ENCODE data around the gene KIF2C. TPM values are rescaled to one million over a fixed set of nuclear protein-coding genes. Genes with fewer than 3 reads are reported as not detected.
"Not testable (repeated sequence)": the region's sequence is repeated elsewhere in the genome, so short reads cannot be mapped to it uniquely, and the experiment has no call there.

KIF2C gene
- total RNA-seq, 1 experiment from 2014 or later: 56.7 TPM

DNA sequence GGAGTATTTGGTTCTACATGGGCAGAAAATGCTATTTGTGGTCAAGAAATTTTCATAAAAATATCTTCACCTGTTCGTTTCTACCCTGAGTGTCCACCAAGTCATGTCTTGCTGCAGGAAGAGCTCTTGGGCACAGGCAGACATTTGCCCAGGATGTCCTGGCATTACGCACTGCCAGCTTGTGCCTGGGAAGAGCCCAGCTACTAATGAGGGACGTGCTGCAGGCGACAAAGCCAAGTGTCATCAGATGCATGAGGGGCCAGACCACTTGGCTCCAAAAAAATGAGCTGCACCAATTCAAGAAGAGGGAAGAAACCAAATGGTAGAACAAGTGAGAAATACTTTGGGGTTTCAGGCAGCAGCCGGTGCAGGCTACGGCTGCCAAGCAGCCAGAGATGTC lies 21.5 kb upstream of the KIF2C start:
- DNase-seq (ENCODE audit: low spot score): no peak

DNA sequence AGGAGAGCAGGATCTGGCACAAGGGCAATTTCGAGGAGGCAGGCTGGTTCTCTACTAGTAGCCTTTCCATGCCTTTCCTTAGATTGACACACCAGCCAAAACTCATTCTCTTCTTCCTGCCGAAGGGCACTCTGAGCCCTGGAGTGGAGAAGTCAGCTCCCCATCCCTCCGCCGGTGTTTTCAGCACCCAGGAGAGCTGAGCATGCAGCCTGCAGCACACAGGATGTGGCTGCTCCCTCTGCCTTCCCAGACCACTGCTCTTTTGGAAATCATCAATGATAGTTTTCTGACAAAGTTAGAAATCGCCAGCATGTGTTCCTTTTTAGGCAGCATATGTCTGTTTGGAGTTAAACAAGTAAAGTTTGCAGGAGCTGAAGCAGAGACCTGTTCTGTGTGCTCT lies 20.3 kb upstream of the KIF2C start:
- DNase-seq (ENCODE audit: low spot score): no peak

DNA sequence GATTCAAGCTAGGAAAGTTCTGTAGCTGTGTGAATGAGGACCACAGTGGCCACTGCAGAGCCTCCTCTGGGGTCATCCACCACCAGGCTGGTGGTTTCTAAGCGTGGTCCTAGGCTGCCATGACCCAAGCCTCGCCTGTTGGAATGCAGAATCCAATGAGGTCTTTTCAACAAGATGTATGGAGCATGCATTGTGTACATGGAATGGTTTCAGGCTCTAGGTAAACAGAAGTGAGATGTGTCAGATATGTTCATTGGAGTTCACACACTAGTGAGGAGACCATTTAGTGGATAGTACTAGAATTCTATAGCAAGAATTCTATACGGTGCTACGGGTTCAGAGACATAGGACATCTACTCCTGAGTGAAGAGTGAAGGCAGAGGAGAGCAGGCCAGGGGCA lies 19.4 kb upstream of the KIF2C start:
- no peak for DNase-seq (ENCODE audit: low spot score)

DNA sequence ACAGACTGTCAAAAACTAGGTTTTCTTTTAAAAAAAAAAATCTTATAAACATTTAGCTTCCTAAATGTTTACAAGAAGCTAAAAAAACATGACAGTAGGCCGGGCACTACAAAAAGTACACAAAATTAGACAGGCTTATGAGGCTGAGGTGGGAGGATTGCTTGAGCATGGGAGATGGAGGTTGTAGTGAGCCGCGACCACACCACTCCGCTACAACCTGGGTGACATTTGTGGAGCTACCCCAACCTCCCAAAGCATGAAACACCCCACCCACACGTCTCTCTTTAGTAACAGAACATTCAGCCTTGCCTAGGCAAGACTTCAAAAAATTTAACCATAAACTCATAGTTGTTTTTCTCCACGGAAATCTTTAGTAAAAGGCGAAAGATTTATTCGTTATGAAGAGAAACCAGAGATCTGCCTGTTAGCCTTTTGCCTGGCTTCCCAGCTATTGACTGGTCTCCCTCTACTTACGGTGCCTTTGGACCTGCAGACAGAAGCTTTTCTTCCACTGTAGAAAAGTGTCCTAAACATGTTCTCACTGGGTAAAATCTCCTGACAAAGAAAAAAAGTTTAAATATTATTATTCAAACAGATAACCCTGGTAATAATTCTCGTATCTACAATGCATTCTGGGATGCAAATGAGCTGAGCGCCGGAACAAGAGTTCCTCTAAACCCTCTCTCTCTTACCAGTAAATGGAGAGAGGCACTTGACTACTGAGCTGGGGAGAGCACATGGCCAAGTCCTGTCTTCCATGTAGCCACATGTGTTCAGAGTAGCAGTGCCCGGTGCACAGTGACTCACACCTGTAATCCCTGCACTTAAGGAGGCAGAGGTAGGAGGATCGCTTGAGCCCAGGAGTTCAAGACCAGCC lies 17.9 kb upstream of the KIF2C start:
- DNase-seq (ENCODE audit: low spot score): peak; percentile 99

DNA sequence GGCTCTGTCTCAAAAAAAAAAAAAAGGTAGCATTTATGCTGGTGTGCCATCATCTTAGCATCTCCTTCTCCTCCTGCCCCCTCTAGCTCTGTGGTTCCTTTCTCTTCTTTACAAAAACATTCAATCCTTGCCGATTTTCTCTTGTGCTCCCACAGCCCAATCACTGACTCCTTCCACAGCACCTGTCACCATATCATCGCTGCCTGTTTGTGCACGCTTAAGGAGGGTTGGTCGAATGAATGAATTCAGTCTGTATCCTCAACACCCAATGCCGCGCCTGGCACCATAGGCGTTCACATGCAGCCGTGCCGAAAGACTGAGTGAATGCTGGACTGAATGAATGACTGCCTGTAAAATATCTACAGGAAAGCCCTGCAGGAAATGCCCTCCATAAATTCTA lies 16.6 kb upstream of the KIF2C start:
- DNase-seq (ENCODE audit: low spot score): no peak

GRCh38 chr1:44723496-44724295 lies 15.9 kb upstream of the KIF2C start:
- no peak for DNase-seq (ENCODE audit: low spot score)

DNA sequence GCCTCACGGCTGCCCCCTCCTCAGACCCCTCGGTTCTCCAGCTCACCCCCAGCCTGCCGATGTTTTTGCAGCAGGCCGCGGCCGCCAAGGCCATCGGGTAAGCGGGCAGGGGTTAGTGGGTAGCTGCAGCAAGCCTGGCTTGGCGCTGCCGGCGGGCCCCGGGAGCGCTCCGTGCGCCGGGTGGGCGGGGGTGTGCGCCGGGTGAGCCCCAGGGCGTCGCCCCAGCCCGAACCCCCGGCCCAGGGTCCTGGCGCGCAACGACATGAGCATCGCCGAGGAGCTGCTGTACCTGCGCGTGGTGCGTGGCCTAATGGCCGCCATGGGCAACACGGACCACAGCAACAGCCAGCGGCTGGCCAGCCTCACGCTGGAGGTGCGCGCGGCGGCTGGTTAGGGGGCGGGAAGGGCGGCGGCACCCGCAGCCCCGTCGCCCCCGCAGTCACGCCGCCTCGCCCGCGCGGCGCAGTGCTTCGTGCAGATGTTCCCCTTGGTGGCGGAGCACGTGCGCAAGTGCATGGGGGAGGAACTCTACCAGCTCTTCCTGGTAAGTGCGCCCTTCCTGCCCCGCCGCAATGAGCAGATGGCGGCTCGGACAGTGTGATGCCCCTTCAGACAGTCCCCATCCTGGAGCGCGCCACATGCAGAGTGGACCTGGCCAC lies 15.2 kb upstream of the KIF2C start:
- DNase-seq (ENCODE audit: low spot score): no peak

GRCh38 chr1:44724955-44725698 lies 14.5 kb upstream of the KIF2C start:
- DNase-seq (ENCODE audit: low spot score): no peak

DNA sequence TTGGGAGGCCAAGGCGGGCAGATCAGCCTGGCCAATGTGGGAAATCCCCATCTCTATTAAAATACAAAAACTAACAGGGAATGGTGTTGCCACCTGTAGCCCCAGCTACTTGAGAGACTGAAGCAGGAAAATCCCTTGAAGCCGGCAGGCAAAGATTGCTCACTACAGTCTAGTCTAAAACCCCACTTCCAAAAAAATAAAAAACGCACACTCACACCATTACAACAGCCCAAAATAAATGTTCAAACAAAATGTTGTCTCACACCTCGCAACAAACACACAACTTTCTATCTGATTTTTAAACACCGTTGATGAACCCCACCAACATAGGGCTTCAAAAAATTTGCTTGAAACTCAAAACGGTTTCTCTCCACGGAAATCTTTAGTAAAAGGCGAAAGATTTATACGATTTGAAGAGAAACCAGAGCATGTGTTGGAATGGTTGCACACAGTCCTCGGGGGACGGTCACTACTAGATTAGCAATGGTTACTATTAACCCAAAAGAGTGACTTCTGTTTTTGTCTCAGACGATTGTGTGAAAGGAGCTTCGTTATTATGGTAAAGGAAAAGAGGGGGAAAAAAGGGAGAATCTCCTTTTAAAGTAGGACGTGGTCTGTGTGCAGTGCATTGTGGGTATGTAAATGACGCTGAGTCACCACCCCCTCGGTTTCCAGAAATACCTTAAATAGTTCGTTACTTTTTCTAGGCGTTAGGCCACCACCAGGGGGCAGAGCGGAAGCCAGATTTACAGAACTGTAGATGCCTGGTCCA lies 8.7 kb upstream of the KIF2C start, which contains the start of gene RNU5D-1:
Gene RNU5D-1, minus strand, starts transcription at position 430 of the 772 bp plus-strand sequence.
- peak; percentile 98 for DNase-seq (ENCODE audit: low spot score)

DNA sequence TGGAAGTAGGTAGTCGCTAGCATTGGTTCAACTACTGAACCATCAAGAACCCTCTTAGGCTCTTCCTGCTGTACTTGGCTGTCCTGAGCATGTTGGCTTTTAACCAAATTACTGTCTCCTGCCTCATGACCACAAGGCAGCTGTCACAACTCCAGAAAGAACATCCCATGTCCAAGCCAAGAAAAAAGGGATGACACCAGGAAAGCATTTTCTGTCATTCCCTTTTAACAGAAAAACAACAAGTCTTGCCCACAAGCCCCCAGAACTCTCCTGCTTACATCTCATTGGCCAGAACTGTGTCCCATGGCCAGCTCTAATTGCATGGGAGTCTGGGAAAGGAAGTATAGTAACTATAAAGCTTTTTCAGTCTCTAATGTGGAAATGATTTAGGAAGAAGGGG lies 6.3 kb upstream of the KIF2C start:
- DNase-seq (ENCODE audit: low spot score): no peak

- no peak for DNase-seq (ENCODE audit: low spot score)
Observed at GRCh38 chr1:44733784-44734183, 5.9 kb upstream of the KIF2C start.

DNA sequence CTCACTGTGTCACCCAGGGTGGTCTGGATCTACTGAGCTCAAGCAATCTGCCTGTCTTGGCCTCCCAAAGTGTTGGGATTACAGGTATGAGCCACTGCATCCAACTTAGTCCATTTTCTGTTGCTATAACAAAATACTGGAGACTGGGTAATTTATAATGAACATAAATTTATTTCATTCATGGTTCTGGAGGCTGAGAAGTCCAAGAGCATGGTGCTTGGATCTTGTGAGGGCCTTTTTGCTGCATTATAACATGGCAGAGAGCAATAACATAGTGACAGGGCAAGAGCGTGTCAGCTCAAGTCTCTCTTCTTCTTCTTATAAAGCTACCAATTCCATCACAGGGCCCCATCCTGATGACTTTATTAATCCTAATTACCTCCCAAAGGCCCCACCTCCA lies 3.6 kb upstream of the KIF2C start:
- DNase-seq (ENCODE audit: low spot score): no peak

DNA sequence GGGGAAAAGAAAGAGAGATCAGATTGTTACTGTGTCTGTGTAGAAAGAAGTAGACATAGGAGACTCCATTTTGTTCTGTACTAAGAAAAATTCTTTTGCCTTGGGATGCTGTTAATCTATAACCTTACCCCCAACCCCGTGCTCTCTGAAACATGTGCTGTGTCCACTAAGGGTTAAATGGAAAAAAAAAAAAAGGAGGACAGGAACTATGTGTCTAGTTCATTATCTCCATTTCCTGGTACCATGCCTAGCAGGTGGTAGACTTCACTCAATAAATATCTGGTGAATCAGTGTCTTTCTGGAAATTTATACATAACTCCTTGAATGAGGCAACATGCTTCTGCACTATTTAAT lies 707 bp upstream of the KIF2C start:
- not testable (repeated sequence) for DNase-seq (ENCODE audit: low spot score)

GRCh38 chr1:44740179-44740617 lies 561 bp downstream of the KIF2C start:
- DNase-seq (ENCODE audit: low spot score): no peak

GRCh38 chr1:44743211-44743610 lies 3.6 kb downstream of the KIF2C start:
- DNase-seq (ENCODE audit: low spot score): no peak

DNA sequence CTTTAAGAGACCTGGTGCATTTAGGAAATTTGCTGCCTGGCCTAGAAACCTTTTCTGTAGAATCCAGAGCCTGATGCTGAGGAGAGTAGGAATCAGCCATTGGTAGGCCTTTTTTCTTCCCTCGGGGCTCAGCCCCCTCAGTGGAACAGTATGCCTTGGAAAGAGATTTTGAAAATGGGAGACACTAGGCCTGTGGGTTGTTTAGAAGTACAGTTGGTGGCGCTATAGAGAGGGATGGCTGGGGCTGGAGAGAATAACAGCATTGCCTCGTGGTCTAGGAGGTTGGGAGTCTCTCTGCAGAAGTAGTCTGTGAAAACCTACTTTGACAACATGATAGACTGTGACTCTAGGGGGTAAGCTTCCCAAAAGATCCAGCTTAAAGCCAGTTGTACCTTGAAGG lies 8.2 kb downstream of the KIF2C start:
- no peak for DNase-seq (ENCODE audit: low spot score)

GRCh38 chr1:44757420-44757819 lies 17.8 kb downstream of the KIF2C start:
- DNase-seq (ENCODE audit: low spot score): no peak

DNA sequence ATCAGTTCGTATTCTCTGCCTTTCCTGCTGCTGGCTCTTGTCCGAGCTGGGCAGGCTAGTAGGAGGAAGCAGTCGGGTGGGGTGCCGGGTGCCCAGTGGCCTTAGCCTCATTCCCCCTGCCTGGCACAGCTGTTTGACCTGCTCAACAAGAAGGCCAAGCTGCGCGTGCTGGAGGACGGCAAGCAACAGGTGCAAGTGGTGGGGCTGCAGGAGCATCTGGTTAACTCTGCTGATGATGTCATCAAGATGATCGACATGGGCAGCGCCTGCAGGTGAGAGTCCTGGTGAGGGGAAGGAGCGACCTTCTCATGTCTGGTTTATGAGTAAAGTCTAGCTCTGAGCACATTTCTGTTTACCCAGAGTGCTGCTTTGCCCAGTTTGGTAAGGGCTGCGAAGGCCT lies 19.4 kb downstream of the KIF2C start:
- no peak for DNase-seq (ENCODE audit: low spot score)

- DNase-seq (ENCODE audit: low spot score): no peak
Observed at GRCh38 chr1:44760876-44761275, 21.2 kb downstream of the KIF2C start.

- not testable (repeated sequence) for DNase-seq (ENCODE audit: low spot score)
Observed at GRCh38 chr1:44766421-44766820, 26.8 kb downstream of the KIF2C start.
